ENCODE data around the gene CHRFAM7A.
"Not testable (repeated sequence)": the region's sequence is repeated elsewhere in the genome, so short reads cannot be mapped to it uniquely, and the experiment has no call there.

Gene CHRFAM7A

DNA sequence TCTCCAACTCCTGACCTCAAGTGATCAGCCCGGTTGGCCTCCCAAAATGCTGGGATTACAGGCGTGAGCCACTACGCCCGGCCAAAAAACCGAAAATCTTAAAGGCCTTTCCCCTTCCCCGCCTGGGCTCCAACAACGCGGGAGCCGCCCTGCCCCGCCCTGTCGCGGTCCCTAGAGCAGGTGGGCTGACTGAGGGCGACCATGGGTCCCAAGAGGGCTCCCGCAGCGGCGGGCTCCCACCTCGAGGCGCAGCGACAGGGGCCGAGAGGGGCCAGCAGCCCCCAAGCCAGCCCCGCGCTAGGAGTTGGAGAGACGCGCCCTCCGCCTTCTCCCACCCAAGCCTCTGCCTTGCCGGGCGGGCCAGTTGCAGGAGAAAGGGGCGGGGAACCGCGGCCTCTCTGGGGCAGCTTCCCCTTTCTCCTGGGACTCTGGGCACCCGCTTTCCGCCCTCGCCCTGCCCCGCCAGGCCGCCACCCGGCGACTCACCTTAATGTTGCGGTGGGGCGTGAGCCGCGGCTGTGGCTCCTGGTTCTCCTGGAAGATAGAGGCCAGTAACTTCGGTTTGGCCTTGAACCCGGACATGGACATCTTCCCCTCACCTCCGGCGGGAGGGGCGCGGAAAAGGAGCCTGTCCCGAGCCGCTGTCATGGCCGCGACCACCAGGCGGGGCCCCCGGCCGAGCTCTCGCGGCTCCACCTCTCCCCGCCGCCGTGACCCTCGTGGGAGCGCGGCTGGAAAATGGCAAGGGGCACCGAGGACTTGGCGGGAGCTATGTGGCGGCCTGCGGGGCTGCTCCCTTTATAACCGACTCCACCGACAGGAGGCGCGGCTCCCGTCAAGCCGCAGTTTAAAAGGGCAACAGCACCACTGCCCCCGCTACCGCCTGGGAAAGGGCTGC, at the start of gene CHRFAM7A:
Gene CHRFAM7A (minus strand): TSS at position 775 of the 898 bp plus-strand sequence. CDS start 10,189 bp downstream, outside the sequence.
- H3K27me3 Mint-ChIP-seq (ENCODE audit: low read depth); H3K27ac Mint-ChIP-seq: not testable (repeated sequence)

DNA sequence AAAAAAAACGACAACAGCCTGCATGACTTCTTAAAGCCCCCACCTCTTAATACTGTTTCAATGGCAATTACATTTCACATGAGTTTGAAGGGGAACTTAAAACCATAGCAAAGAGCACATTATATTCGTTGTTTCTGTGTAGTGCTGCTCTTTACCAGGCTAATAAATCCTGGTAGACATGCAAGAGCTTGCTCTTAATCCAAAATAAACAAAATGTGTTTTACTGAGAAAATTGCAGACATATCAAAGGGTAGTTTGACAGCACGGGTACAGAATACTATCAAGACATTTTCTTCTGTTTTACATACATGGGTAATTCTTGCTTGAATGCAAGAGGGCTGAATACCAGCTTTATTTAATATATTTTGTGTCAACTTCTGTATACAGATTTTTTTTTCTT, 45.0 kb upstream of the CHRFAM7A start:
- not testable (repeated sequence) for H3K4me3 Mint-ChIP-seq; H3K27ac Mint-ChIP-seq; H3K36me3 Mint-ChIP-seq (ENCODE audit: low read depth); H3K4me1 Mint-ChIP-seq (ENCODE audit: low read depth); H3K27me3 Mint-ChIP-seq (ENCODE audit: low read depth); H3K9me3 Mint-ChIP-seq

More for the DNA sequence above, at the start of gene CHRFAM7A:
- H3K36me3 Mint-ChIP-seq (ENCODE audit: low read depth); H3K9me3 Mint-ChIP-seq; H3K4me1 Mint-ChIP-seq (ENCODE audit: low read depth); H3K4me3 Mint-ChIP-seq: not testable (repeated sequence)

GRCh38 chr15:30435878-30436277, 42.5 kb upstream of the CHRFAM7A start:
- not testable (repeated sequence) for H3K4me3 Mint-ChIP-seq; H3K9me3 Mint-ChIP-seq; H3K27me3 Mint-ChIP-seq (ENCODE audit: low read depth); H3K4me1 Mint-ChIP-seq (ENCODE audit: low read depth); H3K36me3 Mint-ChIP-seq (ENCODE audit: low read depth); H3K27ac Mint-ChIP-seq

DNA sequence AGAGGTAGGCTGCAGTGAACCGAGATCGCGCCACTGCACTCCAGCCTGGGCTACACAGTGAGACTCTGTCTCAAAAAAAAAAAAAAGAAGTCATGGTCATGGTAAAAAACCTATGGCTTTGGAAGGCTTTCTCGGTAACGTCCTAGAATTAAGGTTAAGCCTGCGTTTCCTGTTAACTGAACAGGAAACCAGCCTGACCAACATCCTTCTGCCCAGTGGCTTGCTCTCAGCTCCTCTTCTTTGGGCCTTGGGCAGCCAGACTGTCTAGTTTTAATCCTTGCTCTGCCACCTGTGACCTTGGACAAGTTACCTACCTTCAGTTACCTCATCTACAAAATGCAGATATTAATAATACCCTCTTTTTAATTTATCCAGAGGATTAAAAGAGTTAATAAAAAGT, 27.4 kb upstream of the CHRFAM7A start:
- H3K27ac Mint-ChIP-seq; H3K9me3 Mint-ChIP-seq; H3K4me3 Mint-ChIP-seq; H3K4me1 Mint-ChIP-seq (ENCODE audit: low read depth); H3K36me3 Mint-ChIP-seq (ENCODE audit: low read depth); H3K27me3 Mint-ChIP-seq (ENCODE audit: low read depth): not testable (repeated sequence)

DNA sequence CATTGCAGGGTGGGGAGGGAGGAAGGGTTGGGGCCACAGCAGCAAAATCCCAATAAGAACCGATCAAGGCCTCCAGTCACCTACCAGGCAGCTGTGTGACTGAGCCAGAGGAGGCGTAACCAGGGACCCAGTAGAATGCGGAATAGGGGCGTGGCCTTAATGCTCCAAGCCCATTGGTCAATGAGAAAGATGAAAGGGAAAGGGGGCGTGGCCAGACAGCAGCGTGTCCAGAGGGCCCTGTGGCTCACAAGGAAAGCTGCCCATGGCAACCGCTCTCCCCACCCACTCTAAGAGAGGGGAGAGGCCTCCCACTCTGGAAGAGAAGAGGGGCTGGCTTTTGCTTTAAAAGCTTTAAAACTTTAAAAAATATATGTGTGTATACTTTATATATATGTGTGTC, 20.8 kb upstream of the CHRFAM7A start, which contains the start of gene GOLGA8R:
Gene GOLGA8R (minus strand): TSS at position 101 of the 400 bp plus-strand sequence. CDS start 98 bp downstream, at position 3.
- not testable (repeated sequence) for H3K4me1 Mint-ChIP-seq (ENCODE audit: low read depth); H3K27ac Mint-ChIP-seq; H3K36me3 Mint-ChIP-seq (ENCODE audit: low read depth); H3K27me3 Mint-ChIP-seq (ENCODE audit: low read depth); H3K9me3 Mint-ChIP-seq; H3K4me3 Mint-ChIP-seq

DNA sequence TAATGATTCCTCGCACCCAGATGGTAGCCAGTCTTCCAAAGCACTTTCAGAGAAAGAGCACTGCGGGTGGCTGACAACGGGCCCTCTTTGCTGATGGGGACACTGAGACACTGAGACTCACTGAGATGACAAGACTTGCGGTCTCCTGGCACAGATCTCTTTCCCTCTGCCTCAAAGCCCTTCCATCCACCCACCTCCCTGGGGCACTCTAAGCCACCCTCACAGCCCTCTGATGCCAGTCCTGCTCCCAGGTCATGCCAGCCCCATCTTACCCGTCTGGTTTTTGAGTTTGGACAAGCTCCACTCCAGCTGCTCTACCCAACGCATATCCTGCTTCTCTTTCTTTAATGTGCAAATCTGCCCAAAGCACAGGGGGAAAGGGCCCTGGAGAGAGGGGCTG, 14.3 kb upstream of the CHRFAM7A start:
- not testable (repeated sequence) for H3K4me1 Mint-ChIP-seq (ENCODE audit: low read depth); H3K27me3 Mint-ChIP-seq (ENCODE audit: low read depth); H3K36me3 Mint-ChIP-seq (ENCODE audit: low read depth); H3K4me3 Mint-ChIP-seq; H3K27ac Mint-ChIP-seq; H3K9me3 Mint-ChIP-seq

DNA sequence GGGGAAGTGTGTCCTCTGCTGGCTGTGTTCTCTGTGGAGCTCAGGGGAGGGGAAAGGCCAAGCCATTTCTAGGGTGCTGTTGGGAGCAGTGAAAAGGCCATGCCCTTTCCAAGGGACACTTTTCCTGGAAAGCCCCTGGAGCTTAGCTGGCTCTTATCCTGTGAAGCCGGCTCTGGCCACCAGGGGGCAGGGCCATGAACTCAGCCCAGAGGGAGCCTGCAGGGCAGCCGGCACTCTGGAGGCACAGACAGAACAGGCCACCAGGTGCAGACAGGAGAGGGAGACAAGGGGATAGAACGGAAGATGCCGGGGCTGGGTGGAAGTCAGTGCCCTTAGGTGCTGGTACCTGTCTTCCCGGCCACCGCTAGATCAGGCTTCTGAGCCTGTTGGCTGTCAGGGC, 5.6 kb upstream of the CHRFAM7A start:
- H3K9me3 Mint-ChIP-seq; H3K36me3 Mint-ChIP-seq (ENCODE audit: low read depth): not testable (repeated sequence)

DNA sequence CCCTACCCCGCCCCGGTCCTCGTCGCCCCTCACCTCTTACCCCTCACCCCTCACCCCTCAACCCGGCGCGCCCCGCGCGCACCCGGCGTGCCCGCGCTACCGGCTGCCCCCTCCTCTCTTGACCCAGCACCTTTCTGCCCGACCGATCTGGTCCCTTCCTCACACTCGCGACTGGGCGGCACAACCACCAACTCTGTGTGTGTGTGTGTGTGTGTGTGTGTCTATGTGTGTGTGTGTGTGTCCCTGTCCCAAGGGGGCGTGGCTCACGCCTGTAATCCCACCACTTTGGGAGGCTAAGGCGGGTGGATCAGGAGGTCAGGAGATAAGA, 288 bp upstream of the CHRFAM7A start:
- not testable (repeated sequence) for H3K27me3 Mint-ChIP-seq (ENCODE audit: low read depth); H3K27ac Mint-ChIP-seq; H3K36me3 Mint-ChIP-seq (ENCODE audit: low read depth); H3K4me1 Mint-ChIP-seq (ENCODE audit: low read depth); H3K9me3 Mint-ChIP-seq; H3K4me3 Mint-ChIP-seq

More for the DNA sequence above, 5.6 kb upstream of the CHRFAM7A start:
- H3K27me3 Mint-ChIP-seq (ENCODE audit: low read depth); H3K27ac Mint-ChIP-seq; H3K4me1 Mint-ChIP-seq (ENCODE audit: low read depth); H3K4me3 Mint-ChIP-seq: not testable (repeated sequence)

- H3K4me1 Mint-ChIP-seq (ENCODE audit: low read depth); H3K36me3 Mint-ChIP-seq (ENCODE audit: low read depth); H3K9me3 Mint-ChIP-seq; H3K27me3 Mint-ChIP-seq (ENCODE audit: low read depth); H3K4me3 Mint-ChIP-seq; H3K27ac Mint-ChIP-seq: not testable (repeated sequence)
Observed at GRCh38 chr15:30386318-30386887, 6.9 kb downstream of the CHRFAM7A start.

GRCh38 chr15:30377082-30377413, 16.3 kb downstream of the CHRFAM7A start:
- H3K27me3 Mint-ChIP-seq (ENCODE audit: low read depth); H3K27ac Mint-ChIP-seq; H3K4me3 Mint-ChIP-seq; H3K4me1 Mint-ChIP-seq (ENCODE audit: low read depth); H3K36me3 Mint-ChIP-seq (ENCODE audit: low read depth); H3K9me3 Mint-ChIP-seq: not testable (repeated sequence)

- H3K9me3 Mint-ChIP-seq; H3K27me3 Mint-ChIP-seq (ENCODE audit: low read depth); H3K4me1 Mint-ChIP-seq (ENCODE audit: low read depth): not testable (repeated sequence)
Observed at GRCh38 chr15:30376375-30377081, 16.8 kb downstream of the CHRFAM7A start.

GRCh38 chr15:30375872-30376271, 17.5 kb downstream of the CHRFAM7A start:
- not testable (repeated sequence) for H3K27ac Mint-ChIP-seq

More at GRCh38 chr15:30376375-30377081, 16.8 kb downstream of the CHRFAM7A start:
- H3K36me3 Mint-ChIP-seq (ENCODE audit: low read depth); H3K27ac Mint-ChIP-seq; H3K4me3 Mint-ChIP-seq: not testable (repeated sequence)

GRCh38 chr15:30374862-30375261, 18.5 kb downstream of the CHRFAM7A start:
- not testable (repeated sequence) for H3K27ac Mint-ChIP-seq; H3K9me3 Mint-ChIP-seq; H3K36me3 Mint-ChIP-seq (ENCODE audit: low read depth); H3K4me1 Mint-ChIP-seq (ENCODE audit: low read depth); H3K4me3 Mint-ChIP-seq; H3K27me3 Mint-ChIP-seq (ENCODE audit: low read depth)

More at GRCh38 chr15:30375872-30376271, 17.5 kb downstream of the CHRFAM7A start:
- not testable (repeated sequence) for H3K4me3 Mint-ChIP-seq; H3K27me3 Mint-ChIP-seq (ENCODE audit: low read depth); H3K9me3 Mint-ChIP-seq; H3K36me3 Mint-ChIP-seq (ENCODE audit: low read depth); H3K4me1 Mint-ChIP-seq (ENCODE audit: low read depth)

DNA sequence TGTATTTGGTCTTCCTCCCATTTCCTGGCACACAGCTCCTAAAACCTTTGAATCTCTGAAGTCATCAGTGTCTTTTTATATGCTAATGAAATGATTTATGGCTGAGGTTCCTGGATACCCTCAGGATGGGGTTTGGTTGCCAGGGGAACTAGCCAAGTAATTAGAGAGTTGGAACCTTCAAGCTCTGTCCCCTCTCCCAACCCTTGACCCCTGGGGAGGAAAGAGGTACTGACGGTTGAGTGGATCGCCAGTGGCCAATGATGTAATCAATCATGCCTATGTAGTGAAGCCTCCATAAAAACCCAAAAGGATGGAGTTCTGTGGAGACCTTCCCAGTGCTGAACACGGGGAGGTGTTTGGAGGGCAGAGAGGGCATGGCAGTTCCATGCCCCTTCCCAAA, 25.1 kb downstream of the CHRFAM7A start:
- H3K4me3 Mint-ChIP-seq; H3K9me3 Mint-ChIP-seq; H3K36me3 Mint-ChIP-seq (ENCODE audit: low read depth); H3K27ac Mint-ChIP-seq; H3K27me3 Mint-ChIP-seq (ENCODE audit: low read depth); H3K4me1 Mint-ChIP-seq (ENCODE audit: low read depth): not testable (repeated sequence)

DNA sequence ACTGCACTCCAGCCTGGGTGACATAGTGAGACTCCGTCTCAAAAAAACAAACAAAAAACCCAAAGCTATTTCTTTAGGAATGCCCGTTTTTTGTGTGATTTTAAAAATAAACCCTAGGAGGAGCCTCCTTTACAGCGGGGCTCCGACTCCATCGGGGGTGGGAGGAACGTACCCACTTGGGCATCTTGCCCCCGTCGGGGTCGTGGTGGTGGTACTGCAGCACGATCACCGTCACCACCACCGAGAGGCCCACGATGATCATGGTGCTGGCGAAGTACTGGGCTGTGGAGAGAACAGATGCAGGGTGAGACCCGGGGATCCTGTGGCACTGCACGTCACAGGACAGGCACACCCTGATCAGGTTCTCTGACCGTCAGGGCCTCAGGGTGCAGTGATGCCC, 26.1 kb downstream of the CHRFAM7A start:
- H3K27me3 Mint-ChIP-seq (ENCODE audit: low read depth); H3K9me3 Mint-ChIP-seq; H3K4me1 Mint-ChIP-seq (ENCODE audit: low read depth); H3K4me3 Mint-ChIP-seq; H3K36me3 Mint-ChIP-seq (ENCODE audit: low read depth); H3K27ac Mint-ChIP-seq: not testable (repeated sequence)

All from T-helper 1 cell treated with Interleukin-12 subunit alpha and Interleukin-12 subunit beta and Interleukin-4 antibody, amounts not matched to agents 30 μg/mL and 1 μg/mL, for 36 hours (primary cell).